ENCODE measurements around the gene SGO2. TPM values are rescaled to one million over a fixed set of nuclear protein-coding genes. Genes with fewer than 3 reads are reported as not detected.
A peak's percentile ranks its signal among the peaks of the same experiment; 100 is the strongest.

SGO2 gene
- total RNA-seq, 1 donor from 2014 or later = 0.96 TPM

DNA sequence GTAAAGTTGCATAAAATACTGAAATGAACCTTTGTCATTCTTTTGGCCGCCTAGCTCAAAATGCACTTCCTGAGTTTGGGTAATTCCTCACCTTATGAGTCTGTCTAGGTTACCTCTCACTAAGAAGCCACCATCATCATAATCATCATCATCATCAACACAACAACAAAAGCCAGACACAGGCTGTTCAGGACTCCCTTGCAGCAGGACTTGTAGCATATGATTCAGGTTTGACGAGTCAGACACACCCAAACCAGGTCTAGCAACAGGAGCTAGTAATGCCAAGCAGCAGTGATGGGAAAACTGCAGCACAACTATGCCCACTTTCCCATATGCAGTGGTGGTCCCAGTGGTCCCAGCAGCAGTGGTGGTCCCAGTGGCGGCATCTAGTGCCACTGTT is 2.8 kb upstream of the SGO2 start:
- Histone ChIP-seq H3K36me3 (no peaks in the 10 kb centered on the region), H3K27me3 (no peaks in the 10 kb centered on the region), H3K9me3 (no peaks in the 10 kb centered on the region), H3K4me1 (peaks cover 0 to 6% of the 10 kb centered on the region in 2 donors), H3K27ac (no peak overlapping the region), H3K4me3 (no peak overlapping the region)
- no peak for DNase-seq (ENCODE audit: low spot score in 2 of 2)
- TF ChIP-seq CTCF (IDR thresholded peaks at IDR 0.05) = no peak
- intact Hi-C loops (cut with DNase I) = loop anchor here (10.0 kb wide), 1 partner anchor 342 kb away; the partner anchor contains the start of gene CLK1

GRCh38 chr2:200523604-200524003 is 2.4 kb upstream of the SGO2 start:
- Histone ChIP-seq H3K9me3 (no peaks in the 10 kb centered on the region), H3K27ac (no peak overlapping the region), H3K27me3 (no peaks in the 10 kb centered on the region), H3K4me1 (peaks cover 0 to 6% of the 10 kb centered on the region in 2 donors), H3K36me3 (no peaks in the 10 kb centered on the region), H3K4me3 (no peak overlapping the region)
- no peak for TF ChIP-seq CTCF (IDR thresholded peaks at IDR 0.05)
- intact Hi-C loops (cut with DNase I) = loop anchor here (10.0 kb wide), 1 partner anchor 341 kb away; the partner anchor contains the start of gene CLK1
- no peak for DNase-seq (ENCODE audit: low spot score in 2 of 2)

DNA sequence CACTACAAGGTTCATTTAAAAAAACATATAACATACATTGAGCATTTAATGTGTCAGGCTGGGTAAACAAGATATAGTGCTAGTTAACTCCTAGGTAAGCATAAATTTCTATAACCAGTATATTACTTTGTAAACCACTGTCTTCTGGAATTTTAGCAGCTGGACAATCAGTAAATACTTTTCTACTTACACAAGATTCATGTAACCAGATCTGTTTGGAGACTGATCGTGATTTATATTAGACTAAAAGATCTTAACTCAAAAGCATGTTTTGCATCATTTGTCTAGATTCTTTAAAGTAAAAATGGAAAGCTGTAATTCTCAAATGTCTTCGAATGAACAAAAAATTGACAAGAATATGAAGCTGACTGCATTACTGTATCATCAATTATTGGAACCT is 941 bp upstream of the SGO2 start:
- DNase-seq (ENCODE audit: low spot score in 2 of 2) = no peak
- no peaks in the 10 kb centered on the region for H3K27me3 ChIP-seq
- H3K27ac ChIP-seq = no peak overlapping the region
- H3K36me3 ChIP-seq = no peaks in the 10 kb centered on the region
- no peaks in the 10 kb centered on the region for H3K9me3 ChIP-seq
- peak overlapping the region in 1 of 2 donors; percentile 69 for H3K4me3 ChIP-seq
- no peak for TF ChIP-seq CTCF (IDR thresholded peaks at IDR 0.05)
- intact Hi-C loops (cut with DNase I) = loop anchor here (10.0 kb wide), 1 partner anchor 340 kb away; the partner anchor contains the start of gene CLK1
- H3K4me1 ChIP-seq = peaks cover 0 to 6% of the 10 kb centered on the region in 2 donors

- H3K27ac ChIP-seq = no peak overlapping the region
- H3K9me3 ChIP-seq = no peaks in the 10 kb centered on the region
- no peak for DNase-seq (ENCODE audit: low spot score in 2 of 2)
- peak overlapping the region; percentile 63 to 69 for H3K4me3 ChIP-seq
- H3K36me3 ChIP-seq = no peaks in the 10 kb centered on the region
- intact Hi-C loops (cut with DNase I) = loop anchor here (10.0 kb wide), 1 partner anchor 339 kb away; the partner anchor contains the start of gene CLK1
- TF ChIP-seq CTCF (IDR thresholded peaks at IDR 0.05) = no peak
- no peaks in the 10 kb centered on the region for H3K27me3 ChIP-seq
- H3K4me1 ChIP-seq = peaks cover 0 to 6% of the 10 kb centered on the region in 2 donors
These were observed 491 bp upstream of the SGO2 start for GRCh38 chr2:200525551-200525881.

- intact Hi-C loops (cut with DNase I) = loop anchor here (10.0 kb wide), 1 partner anchor 337 kb away; the partner anchor contains the start of gene CLK1
- no peak for TF ChIP-seq CTCF (IDR thresholded peaks at IDR 0.05)
These were observed 2.2 kb downstream of the SGO2 start for GRCh38 chr2:200528228-200528627.

DNA sequence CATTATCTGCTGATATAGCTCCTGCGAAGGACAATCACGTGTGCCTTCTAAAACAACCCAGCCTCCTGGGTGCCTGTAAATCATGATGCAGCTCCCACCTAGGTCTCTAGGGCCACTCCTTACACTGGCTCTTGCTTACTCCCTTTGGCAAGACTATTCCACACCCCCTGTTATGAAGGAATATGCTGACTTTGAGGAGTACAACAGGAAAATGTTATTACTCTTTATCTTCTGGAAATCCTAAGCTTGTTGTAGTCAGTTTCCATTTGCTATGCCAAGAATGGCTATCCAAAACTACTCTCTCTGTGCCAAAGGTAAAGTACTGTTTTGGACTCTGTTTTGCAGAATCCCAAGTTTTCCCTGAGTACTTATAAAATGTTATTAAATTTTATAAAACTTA is 7.7 kb downstream of the SGO2 start:
- H3K27me3 ChIP-seq = no peaks in the 10 kb centered on the region
- H3K36me3 ChIP-seq = no peaks in the 10 kb centered on the region
- H3K4me3 ChIP-seq = no peak overlapping the region
- H3K9me3 ChIP-seq = no peaks in the 10 kb centered on the region
- intact Hi-C loops (cut with DNase I) = no loop called here
- H3K27ac ChIP-seq = no peak overlapping the region
- TF ChIP-seq CTCF (IDR thresholded peaks at IDR 0.05) = no peak
- H3K4me1 ChIP-seq = no peaks in the 10 kb centered on the region
- DNase-seq (ENCODE audit: low spot score in 2 of 2) = no peak

More at GRCh38 chr2:200528228-200528627, 2.2 kb downstream of the SGO2 start:
- no peaks in the 10 kb centered on the region for H3K9me3 ChIP-seq
- no peaks in the 10 kb centered on the region for H3K27me3 ChIP-seq
- no peak overlapping the region for H3K27ac ChIP-seq
- peaks cover 0 to 6% of the 10 kb centered on the region in 2 donors for H3K4me1 ChIP-seq
- no peak for DNase-seq (ENCODE audit: low spot score in 2 of 2)
- no peak overlapping the region for H3K4me3 ChIP-seq
- no peaks in the 10 kb centered on the region for H3K36me3 ChIP-seq
